ENCODE results near the gene HJURP.
"Not testable (repeated sequence)": the region's sequence is repeated elsewhere in the genome, so short reads cannot be mapped to it uniquely, and the experiment has no call there.

HJURP gene, protein sequence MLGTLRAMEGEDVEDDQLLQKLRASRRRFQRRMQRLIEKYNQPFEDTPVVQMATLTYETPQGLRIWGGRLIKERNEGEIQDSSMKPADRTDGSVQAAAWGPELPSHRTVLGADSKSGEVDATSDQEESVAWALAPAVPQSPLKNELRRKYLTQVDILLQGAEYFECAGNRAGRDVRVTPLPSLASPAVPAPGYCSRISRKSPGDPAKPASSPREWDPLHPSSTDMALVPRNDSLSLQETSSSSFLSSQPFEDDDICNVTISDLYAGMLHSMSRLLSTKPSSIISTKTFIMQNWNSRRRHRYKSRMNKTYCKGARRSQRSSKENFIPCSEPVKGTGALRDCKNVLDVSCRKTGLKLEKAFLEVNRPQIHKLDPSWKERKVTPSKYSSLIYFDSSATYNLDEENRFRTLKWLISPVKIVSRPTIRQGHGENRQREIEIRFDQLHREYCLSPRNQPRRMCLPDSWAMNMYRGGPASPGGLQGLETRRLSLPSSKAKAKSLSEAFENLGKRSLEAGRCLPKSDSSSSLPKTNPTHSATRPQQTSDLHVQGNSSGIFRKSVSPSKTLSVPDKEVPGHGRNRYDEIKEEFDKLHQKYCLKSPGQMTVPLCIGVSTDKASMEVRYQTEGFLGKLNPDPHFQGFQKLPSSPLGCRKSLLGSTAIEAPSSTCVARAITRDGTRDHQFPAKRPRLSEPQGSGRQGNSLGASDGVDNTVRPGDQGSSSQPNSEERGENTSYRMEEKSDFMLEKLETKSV

DNA sequence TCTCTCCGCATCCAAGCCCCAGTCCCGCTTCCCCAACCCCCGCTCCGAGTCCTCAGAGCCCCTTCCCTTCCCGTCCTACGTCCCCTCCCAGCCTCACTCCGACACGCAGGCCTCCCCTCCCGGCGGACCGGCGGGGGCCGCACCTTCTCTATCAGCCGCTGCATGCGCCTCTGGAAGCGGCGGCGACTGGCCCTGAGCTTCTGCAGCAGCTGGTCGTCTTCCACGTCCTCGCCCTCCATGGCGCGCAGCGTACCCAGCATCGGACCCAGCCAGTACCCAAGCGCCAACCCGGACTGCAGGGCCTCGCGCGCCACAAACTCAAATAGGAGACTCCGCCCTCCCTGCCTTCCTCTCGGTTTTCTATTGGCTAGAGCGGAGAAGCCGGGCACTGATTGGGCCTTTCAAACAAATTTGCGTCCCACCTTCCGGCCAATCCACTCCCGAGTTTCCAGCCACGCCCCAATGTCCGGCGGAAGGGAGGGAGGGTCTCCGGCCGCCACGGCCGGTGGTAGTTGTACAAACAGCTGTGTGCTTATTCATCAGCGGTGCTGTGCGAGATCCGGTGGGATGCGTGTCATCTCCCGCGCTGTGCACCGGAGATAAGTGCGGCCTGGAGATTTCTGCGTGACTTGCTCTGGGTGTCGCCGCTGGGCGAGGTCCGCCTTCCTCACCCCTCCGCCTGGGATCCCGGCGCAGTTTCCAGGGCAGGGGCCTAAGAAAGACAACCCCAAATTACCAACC, at the start of gene HJURP:
Gene HJURP (minus strand): TSS at position 295 of the 741 bp plus-strand sequence. CDS start 35 bp downstream, at position 260.
- peak; percentile 98 for DNase-seq

DNA sequence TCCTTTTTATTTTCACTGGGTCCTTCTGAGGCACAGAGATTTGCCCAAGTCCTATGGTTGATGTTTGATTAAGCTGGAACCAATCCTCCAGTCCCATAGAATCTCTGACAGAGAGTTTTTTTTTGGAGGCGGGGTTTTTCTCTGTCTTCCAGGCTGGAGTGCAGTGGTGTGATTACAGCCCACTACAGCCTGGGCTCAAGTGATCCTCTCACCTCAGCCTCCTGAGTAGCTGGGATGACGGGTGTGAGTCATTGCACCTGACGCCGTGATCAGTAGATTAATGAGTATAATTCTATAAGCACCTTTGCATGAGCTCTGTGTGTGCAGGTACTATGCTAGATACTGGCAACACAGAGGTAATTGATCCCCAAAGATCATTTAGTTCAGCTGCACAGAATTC, 47.5 kb upstream of the HJURP start:
- no peak for DNase-seq

DNA sequence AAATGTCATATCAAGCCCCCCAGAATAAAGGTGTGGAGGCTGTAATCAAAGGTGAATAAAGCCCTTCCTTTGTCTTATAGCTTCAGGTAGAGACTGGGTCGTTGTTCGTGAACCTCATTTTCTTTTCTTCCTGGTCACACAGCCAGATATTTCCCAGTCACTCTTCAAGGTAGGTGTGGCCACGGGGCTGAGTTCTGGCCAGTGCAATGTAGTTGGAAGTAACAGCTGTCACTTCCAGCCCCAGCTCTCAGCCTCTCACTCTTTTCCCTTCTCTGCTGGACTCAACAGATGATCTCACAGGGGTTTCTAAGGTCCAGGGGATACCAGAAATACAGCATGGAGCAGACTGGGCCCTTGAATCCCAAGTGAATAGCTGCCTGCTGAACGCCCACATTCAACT, 47.0 kb upstream of the HJURP start:
- no peak for DNase-seq

DNA sequence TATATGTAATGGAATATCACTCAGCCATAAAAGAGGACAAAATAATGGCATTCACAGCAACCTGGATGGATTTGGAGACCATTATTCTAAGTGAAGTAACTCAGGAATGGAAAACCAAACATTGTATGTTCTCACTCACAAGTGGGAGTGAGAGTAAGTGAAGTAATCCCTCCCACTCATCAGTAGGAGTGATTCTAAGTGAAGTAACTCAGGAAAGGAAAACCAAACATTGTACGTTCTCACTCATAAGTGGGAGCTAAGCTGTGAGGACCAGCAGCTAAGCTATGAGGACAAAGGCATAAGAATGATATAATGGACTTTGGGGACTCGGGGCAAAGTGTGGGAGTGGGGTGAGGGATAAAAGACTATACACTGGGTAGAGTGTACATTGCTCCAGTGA, 41.9 kb upstream of the HJURP start:
- DNase-seq, result not testable (repeated sequence)

DNA sequence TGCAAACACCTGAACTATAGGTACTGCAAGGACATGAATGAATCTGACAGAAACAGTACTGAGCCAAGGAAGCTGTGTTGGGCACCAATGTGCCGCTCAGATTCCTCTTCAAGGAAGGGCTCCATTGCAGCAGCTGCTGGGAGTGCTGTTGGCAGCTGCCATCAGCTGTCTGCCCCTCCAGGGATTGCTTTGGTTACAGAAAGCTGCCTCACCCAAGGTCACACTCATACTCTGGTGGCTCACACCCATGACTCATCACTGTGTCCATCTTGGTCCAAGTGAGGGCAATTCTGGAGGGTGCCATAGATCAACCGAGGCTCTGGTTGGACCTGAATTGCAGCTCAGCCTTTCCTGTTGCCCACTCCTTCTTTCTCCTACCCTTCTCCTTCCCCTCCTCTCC, 38.5 kb upstream of the HJURP start:
- DNase-seq, result no peak

DNA sequence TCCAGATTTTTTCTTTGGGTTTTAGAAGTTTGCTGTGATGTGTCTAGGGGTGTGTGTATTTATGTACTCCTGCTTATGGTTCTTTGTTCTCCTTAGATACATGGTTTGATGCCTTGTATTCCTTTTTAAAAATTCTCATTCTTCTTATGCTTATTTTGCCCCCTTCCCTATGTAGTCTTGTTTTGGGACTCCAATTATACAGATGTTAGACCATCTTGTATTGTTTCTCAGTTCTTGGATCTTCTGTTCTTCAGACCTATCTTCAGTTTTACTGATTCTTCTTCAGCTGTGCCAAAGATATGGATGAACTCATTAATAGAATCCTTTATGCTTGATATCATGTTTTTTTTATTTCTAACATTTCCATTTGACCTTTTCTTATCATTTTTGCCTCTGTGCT, 28.0 kb upstream of the HJURP start:
- no peak for DNase-seq

DNA sequence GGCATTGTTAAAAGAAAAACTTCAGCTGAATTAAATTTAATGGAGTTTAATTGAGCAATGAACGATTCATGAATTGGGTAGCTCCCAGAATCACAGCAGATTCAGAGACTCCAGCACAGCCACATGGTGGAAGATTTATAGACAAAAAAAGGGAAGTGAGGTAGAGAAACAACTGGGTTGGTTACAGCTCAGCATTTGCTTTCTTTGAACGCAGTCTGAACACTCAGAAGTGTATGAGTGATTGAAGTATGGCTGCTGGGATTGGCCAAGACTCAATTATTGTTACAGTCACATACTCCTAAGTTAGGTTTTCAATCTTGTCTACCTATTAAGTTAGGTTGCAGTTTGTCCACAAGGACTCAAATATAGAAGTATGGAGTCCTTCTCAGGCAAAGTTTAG, 17.8 kb upstream of the HJURP start:
- not testable (repeated sequence) for DNase-seq

DNA sequence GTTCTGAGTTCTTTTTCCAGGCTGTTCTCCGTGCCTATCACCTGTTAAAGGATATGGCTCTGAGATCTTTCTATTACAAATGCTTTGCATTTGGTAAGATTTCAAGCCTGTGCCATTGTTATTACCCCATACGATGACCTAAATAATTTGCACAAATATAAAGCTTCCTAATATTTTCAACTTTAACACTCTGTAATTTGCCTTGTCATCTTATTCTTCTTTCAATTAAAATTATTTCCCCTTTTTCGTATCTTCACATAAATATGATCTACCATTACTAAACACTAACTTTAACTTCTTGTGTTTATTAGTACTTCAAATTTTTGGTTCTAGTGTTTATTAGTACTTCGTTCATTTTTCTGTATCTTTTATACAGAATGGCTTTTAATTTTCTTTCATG, 17.1 kb upstream of the HJURP start:
- no peak for DNase-seq

DNA sequence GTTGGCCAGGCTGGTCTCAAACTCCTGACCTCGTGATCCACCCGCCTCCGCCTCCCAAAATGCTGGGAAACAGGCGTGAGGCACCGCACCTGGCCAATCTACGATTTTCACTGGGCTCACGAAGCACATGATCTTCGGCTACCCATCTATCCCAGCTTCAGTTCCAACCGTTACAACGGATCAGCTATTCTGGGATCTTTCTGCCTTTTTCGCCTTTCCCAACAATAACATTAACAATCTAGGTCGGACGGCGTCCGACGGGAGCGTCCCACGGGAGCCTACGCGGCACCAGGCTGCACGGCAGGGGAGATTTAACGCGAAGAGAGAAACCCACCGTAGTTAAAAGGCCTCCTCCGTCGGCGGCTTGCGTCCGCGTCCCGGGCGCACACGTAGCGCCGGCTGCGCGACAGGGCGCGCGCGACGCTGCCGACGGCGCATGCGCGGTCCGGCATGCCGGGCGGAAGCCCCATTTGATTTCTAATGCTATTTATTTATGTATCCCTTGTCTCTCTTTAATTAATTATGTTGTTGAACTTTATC, 13.7 kb upstream of the HJURP start, which contains the start of gene MSL3B:
Gene MSL3B (minus strand): TSS at position 394 of the 540 bp plus-strand sequence.
- peak; percentile 53 for DNase-seq

DNA sequence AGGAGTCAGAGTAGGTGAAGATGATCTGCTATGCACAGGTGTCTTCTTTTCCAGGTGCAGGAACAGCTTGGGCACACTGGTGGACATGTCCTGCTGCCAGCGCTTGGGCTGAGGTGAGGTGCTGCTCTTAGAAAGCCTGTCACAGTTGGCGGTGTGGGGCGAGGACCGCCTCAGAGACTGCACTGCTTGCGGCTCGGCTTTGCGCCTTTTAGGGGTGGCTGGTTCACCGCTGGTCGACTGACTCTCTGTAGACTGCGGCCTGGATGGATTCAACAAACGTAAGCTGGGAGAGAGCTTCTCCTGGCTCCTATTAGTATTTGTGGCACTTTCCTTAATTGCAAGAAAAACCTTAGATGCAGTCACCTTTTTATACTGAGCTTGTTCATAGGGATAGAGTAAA, 12.1 kb upstream of the HJURP start:
- DNase-seq, result no peak

DNA sequence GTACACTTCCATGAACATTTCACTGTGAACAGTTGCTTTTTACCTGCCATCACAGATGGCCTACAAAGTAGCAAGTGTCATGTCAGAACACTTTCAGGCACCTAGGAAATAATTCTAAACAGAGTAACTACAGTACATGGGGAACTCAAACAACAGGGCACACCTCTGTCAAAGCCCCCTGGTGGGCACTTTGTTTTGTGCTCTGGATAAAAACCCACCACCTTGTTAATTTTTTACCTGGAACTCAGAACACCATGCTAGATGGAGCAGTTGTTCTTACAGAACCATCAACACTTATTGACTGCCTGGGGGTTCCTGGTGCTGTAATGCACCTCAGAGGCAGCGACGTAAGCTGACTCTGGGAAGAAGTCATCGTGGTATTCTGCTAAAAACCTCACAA, 11.5 kb upstream of the HJURP start:
- no peak for DNase-seq

DNA sequence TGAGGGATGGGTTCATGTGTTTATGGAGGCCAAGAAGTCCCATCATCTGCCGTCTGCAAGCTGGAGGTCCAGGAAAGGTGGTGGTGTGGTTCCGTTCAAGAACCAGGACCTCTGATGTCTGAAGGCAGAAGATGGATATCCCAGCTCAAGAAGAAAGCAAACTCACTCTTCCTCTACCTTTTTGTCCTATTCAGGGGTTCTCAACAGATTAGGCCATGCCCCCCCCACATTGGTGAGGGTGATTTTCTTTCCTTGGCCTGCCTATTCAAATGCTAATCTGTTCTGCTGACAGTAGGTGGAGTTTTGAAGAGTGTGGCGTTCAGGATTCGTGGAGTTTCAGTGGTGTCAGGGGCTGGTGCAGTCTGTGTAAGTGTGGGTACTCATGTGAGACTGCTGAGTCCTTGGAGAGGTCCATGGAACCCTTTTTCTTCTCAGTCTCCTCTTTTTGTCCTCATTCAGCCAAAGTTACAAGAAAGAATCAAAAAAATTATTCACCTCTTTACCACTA, 8.0 kb upstream of the HJURP start:
- no peak for DNase-seq

DNA sequence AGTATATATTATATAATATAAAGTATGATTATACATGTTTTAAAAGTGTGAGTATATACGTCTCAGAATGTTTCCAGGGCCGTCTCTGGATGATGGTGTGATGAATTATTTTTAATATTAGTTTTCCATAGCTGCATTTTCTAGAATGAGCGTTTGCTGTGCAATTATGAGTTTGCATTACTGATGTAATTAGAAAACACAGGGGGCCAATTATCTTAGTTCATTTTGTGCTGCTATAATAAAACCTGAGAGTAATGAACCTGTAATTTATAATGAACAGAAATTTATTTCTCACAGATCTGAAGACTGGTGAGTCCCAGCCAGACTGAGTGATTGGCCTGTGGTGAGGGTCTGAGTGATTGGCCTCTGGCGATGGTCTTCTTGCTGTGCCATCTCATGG, 4.0 kb upstream of the HJURP start:
- no peak for DNase-seq

DNA sequence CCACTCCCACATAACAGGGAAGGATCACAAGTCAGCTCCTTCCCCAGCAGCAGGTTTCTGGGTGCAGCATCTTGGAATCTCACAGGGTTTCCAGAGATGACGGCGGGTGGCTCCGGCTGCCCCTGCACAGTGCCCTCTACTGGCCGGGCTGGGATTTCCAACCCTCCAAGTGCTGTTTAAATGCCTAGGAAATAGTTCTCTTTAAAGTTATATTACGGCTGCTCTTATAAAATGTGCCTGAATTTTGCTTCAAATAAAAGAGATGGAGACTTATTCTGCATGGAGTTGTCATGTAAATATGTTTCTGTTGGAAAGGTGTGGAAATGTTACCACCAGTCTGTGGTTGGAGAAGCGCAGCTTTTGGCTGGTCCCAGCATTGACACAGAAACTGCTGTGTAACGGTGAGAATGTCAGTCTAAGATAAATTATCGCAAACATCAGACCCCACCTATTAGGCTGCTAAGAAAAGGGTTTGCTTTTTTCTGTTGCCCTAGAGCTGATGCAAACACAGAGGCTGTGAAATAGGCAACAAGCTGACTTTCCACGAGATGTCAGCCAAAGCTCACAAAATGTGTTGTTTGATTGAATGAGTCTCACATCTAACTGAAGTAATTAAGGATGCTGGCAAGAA, 3.3 kb upstream of the HJURP start:
- peak; percentile 30 for DNase-seq

DNA sequence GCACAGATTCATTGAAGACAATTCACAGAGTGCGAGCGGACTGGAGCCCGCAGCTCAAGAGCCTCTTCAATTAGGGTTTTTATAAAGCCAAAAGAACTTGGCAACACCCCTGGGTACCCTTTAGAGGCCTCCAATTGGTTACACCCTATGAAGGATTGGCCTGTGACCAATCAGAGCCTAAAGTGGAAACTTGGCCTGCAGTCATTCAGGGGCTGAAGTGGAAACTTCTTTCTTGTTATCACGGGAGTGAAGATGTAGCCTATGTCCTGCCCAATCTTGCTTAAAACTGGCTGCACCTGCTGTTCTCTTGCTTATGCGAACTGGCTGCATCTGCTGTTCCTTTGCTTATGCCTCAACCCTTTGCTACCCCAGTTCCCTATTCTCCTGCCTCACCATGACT, 1.8 kb upstream of the HJURP start:
- DNase-seq, result no peak

DNA sequence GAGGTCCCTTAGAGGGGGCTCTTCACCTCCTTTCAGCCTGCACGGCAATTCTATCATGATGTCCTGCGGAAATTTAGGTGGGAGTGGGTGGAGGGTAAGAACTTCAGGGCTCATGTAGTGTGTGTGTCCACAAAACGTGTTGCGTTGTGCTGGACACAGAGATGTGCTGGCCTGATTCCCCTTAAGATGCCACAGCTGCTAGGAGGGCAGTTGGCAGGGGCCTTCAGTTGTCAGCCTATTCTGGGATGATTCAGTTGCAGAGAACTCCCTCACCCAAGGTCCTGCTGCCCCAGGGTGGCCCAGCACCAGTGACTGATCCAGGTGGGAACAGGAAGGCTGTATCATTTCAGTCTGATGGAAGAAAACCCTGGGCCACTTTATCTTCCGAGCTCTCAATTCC, 1.0 kb upstream of the HJURP start:
- DNase-seq, result no peak

DNA sequence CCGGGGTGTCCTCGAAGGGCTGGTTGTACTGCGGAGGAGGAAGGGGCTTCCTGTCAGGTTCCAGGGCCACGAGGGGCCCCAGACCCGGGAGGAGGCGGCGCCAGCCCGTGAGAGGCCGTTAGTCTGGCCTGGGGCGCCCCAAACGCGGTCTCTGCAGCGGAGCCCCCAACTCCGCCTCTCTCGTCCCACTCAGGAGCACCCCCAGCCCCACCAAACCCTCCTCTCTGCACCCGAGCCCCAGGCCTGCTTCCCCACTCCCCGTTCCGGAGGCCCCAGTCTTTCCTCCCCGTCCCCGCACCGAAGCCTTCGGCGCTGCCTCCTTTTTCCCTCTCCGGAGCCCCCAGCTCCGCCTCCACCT, 473 bp downstream of the HJURP start:
- DNase-seq, result no peak

DNA sequence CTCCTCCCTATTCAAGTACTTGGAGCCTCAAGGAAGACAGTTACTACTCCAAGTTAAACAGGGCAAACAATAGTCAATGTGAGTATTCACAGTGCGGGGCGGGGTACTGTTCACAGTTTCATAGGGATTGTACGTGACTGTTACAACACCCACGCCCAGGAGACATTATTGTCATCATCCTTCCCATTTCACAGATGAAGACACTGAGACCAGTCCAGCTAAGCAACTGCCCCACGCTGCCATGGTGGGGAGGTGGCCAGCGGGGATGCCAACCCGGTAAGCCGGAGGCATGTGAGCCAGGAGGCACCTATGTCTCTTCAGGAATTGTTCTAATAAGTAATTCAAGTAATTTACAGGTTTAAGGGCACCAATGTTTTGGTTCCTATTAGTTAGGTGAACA, 982 bp downstream of the HJURP start:
- DNase-seq, result no peak

DNA sequence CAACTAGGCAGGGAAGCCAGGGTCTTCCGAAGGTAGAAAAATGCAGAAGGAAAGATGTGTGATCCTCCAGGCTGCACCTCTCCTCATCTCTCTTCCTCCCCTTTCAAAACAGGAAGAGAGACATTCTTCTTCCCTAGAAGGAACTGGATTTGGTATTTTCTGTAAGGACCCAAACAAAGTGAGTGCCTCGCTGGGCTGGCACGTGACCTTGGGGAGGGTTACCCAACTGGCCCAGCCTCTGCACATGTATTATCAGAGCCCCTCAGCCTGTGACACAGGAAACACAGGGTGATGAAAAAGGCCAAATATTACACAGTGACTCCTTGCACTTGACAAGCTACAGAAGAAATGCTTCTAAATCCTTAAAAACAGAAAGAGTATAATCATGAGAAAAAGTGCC, 2.3 kb downstream of the HJURP start:
- DNase-seq, result no peak

DNA sequence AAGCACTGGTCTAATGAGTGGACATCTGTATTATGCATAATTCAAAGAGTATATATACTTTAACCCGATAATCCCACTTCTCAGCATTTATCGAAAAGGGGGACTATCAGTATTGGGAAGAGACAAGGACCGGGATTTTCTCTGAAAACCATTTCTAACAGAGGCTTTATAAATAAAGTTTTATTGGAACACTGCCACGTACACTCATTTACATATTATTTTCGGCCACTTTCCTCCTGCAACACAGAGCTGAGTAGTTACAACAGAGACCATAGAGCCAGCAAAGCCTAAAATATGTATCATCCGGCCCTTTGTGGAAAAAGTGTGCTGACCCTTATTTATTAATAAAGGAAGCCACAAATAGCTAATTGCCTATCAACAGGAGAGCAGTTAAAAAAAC, 3.2 kb downstream of the HJURP start:
- DNase-seq, result no peak

DNA sequence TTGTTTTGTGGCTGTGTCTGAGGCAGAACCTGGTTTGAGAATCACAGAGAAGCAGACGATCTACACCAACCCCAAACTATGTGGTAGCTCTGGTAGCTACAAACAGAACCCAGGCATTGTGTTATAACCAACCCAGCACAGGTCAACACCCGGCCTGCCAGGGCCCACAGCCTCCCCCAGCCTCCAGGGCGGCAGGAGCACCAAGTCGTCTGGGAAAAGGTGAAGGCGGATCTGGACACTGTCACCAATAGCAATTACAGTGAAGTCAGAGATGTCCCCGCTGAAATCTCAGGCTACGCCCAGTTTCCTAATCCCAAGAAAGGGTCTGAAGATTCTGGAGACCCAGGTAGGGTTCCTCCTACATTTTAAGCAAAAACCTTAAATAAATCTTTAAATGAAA, 3.6 kb downstream of the HJURP start:
- no peak for DNase-seq

DNA sequence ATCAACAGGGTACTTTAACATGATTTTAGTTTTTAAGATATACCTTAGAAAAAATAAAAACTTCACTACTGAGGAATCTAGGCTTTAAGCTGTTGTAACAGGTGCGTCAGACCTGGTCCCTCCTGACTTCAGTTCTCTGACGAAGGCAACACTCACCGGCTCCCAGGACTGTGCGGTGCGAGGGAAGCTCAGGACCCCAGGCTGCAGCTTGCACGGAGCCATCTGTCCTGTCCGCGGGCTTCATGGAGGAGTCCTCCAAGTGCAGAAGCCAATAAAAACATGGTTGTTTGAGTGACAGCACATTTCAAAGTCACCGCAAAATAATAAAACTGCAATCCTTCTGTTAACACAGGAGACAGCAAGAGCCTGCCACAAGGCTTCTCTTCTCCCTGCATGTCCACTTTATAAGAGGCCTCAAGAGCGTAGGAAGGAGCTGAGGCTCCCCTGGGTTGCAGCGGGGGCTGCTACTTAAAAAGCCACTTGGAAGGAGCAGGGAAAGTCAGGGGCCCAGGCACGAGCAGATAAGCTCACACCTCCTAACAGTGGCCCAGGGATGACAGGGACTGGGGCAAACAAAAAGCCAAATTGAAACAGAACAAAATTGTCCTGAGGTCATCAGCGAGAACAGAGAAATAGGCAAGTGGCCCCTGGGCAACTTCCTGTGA, 4.6 kb downstream of the HJURP start:
- DNase-seq, result no peak

Measured in EL (cell line).